HG02642 (cell line): ENCODE results near the gene CAMTA1.

Experiments used
- ATAC-seq: cut with Tn5 transposase; IDR thresholded peaks from one replicate; pipeline ENCODE4 v1.9.1; 2021; ENCODE audit warnings: mild to moderate bottlenecking; ENCODE audit not compliant: unreplicated experiment, poor library complexity

Gene CAMTA1

DNA sequence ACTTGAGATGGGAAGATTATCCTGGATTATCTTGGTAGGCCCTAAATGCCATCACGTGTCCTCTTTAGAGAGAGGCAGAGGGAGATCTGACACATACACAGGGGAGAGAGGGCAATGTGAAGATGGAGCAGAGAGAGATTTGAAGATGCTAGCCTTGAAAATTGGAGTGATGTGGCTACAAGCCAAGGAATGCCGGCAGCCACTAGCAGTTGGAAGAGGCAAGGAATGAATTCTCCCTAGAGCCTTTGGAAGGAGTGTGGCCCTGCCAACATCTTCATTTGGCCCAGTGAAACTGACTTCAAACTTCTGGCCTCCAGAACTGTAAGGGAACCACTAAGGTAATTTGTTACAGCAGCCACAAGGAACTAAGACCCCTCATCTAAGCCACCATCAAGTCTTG, 8.9 kb upstream of the CAMTA1 start:
- no peak for ATAC-seq

DNA sequence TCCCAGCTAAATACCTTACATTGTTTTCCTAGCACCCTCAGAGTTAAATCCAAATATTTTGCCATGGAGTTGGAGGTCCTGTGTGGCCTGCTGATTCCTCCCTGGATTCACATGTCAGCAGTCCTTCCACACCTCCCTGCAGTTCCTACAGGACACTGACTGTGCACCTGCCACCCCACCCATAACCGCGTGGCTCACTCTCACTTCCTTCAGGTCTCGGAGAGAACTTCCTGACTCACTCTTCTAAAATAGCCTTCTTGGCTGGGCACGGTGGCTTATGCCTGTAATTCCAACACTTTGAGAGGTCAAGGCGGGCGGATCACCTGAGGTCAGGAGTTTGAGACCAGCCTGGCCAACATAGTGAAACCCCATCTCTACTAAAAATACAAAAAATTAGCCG, 8.4 kb upstream of the CAMTA1 start:
- ATAC-seq, result no peak

DNA sequence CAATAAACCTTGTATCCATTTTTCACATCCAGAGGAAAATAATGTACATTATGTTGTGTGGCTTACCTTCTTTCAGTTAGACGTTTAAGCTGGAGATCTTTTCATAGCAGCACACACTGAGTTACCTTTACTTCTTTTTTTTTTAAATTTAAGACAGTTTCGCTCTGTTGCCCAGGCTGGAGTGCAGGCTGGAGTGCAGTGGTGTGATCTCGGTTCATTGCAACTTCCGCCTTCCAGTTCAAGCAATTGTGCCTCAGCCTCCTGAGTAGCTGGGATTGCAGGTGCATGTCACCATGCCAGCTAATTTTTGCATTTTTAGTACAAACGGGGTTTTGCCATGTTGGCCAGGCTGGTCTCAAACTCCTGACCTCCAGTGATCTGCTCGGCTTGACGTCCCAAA, 7.4 kb upstream of the CAMTA1 start:
- no peak for ATAC-seq

DNA sequence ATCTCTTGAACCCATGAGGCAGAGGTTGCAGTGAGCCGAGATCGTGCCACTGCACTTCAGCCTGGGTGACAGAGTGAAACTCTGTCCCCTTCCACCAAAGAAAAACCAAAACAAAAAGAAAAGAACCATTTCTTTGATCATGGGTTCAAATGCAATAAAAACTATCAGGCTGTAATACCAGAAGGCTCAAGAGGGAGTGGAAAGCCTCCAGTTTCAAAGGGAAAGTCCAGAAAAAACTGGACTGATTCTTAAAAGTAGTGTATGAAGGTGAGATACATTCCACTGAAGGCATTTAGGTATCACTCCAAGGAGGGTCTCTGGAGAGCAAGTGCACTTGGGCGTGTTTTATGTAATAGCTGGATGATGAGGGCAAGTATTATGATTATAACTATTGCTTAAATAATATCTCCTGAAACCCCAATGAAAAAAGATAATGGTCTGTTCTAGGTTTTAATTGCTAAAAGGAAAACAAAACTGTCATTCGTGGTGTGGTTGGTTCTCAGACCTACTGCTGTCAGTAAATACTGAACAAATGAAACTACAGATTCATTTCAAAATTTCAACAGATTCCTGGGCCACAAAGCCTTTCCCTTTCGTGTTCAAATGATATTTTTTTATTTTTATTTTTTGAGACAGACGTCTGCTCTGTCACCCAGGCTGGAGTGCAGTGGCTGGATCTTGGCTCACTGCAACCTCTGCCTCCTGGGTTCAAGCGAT, 6.0 kb upstream of the CAMTA1 start:
- no peak for ATAC-seq

DNA sequence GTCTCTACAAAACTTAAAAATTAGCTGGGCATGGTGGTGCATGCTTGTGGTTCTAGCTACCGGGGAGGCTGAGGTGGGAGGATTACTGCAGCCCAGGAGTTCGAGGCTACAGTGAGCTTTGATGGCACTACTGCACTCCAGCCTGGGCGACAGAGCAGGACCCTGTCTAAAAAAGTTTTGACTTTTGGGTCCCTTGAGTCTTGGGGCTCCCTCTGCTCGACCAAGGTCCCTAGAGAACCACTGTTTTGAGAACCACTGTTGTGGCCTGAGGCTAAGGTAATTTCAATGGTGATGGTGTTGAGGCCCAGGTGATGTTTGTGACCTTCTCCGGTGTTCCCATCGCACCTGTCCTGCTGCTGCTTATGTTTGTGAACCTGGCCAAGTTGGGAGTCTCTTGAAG, 3.1 kb upstream of the CAMTA1 start:
- ATAC-seq, result no peak

DNA sequence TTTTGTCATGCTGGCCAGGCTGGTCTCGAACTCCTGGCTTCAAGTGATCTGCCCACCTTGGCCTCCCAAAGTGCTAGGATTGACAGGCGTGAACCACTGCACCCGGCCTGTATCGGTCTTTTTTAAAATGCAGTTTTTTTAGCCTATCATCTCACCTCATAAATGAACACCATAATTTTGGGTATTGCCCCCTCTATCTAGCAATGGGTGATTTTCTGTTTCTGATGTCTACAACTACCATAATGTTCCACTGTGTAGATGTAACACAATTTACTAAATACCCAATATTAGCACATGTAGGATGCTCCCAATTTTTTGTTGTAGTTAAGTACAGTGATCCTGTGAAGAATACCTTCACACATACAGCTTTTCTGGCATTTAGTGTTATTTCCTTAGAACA, 2.0 kb upstream of the CAMTA1 start:
- ATAC-seq, result no peak

DNA sequence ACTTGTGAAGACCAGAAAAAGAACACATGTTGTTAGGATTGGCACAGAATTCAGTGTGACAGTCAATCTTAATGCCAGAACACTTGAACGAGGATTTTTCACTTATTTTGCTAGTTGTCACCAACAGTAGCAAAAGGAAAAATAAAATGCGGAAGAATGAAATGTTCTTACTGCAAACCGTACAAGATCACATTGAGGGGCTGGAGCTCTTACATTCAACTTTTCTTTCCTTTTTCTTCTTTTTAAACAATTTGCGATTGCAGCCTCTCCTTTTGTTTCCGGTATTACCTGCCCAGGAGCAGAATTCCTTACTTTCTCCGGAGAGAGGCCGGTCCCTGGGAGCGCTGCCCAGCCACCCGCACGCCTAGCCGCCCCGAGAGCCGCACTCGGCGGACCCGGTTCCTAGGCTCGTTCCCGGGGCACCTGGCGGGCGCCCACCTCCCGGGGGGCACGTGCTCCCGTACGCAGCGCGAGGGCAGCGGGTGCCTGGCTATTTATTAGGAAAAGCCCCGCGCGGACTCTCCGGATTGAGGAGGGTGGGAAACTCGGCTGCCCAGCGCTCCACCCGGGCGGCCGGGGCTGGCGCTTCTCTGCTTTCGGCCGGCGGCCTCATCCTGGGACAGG, 1.2 kb upstream of the CAMTA1 start:
- peak; percentile 3 for ATAC-seq

DNA sequence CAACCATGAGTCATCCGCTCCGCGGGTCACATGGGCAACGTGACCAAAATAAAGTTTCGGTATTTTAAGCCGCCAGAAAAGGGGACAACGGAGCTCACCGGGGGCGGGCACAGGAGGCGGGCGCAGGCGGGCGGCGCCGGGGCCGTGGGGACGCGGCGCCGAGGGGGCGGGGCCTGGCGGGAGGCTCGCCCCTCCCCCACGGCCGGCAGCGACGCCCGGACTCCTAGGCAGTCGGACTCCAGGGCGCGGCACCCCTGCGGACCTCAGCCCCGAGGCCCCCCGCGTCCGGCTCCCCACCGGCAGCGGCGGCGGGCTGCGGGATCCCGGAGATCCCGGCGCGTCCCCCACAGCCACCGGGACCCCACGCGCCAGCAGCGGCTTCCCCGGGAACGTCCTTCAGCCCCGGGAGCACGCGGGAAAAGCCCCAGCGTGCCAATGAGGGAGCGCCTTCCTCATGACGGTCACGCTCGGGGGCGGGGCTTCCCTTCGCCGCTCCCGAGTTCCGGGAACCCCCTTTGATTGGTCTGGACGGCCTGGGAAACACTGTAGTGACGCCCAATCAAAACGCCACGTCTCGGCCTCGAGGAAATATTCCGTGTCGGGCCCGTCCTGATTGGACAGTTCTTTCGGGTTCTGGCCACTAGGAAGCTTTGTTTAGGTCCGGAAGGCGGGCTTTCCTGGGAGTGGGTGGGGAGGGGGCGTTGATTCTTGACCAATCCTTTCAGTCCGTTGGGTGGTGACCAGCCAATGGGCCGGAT, 515 bp upstream of the CAMTA1 start:
- ATAC-seq, result peak; percentile 73

DNA sequence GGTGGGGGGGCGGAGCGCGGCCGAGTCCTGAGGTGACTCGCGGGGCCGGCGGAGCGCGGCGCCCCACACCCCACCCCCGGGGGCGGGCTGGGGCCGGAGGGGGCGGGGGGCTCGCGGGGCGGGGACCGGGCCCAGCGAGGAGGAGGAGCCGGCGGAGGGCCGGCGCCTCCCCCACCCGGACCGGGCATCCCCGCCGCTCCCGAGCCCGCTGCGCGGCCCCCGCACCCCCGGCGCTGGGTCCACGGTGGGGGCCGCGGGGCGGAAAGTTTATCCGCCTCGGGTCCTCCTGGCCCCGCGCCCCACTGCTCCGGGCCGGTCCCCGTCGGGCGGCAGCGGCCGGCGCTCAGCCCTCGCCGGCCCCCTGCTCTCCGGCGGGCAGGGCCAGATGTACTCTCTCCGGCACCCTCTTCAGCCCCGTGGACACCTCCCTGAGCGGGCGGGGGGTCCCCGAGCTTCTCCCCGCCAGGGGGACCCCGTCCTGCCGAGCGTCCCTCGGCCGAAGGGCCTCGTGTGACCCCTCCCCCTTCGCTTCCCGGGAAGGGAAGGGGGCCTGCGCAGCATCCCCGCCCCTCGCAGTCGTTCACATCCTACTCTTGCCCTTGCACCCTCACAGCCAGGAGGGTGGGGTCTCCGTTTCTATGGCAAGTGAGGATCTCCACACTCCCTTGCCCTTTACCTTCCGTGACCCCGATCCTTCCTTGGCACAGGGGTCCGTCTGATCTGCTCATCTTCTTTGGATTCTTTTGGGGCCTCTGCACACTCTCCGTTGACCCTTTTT, 663 bp downstream of the CAMTA1 start:
- ATAC-seq, result peak; percentile 20

DNA sequence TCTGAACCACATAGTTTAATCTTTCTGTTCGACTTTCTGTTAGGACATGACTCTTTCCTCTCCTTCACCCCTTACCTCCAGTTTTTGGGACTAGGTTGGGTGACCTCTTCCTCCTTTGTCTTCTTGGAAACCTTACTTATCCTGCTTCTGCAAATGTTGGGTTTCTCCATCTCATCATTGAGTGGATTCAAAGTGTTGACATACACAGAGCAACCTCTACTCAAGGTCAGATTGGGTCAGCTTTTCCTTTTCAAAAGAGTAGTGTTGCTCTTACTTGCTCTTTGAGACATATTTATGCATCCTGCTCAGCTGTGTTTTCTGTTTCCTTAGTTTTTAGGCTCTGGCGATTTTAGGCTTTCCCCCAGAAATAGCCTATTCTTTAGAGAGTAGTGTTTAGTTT, 3.7 kb downstream of the CAMTA1 start:
- ATAC-seq, result no peak

DNA sequence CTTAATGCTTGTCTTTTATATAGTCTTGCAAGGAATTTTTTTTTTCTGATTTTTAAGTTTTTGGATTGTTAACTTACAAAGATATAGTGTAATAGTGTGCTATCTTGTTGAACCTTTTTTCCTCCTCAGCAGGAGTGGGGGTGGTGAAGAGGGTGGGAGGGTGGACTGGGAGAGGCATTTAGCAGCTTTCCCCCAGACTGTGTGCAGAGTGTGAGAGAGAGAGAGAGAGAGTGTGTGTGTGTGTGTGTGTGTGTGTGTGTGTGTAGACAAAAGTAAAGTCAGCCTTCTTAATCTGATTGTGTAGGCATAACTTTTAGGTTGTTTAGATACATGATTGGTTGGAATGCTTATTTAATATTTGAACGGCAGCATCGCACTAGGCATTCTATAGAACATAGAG, 4.9 kb downstream of the CAMTA1 start:
- ATAC-seq, result no peak

DNA sequence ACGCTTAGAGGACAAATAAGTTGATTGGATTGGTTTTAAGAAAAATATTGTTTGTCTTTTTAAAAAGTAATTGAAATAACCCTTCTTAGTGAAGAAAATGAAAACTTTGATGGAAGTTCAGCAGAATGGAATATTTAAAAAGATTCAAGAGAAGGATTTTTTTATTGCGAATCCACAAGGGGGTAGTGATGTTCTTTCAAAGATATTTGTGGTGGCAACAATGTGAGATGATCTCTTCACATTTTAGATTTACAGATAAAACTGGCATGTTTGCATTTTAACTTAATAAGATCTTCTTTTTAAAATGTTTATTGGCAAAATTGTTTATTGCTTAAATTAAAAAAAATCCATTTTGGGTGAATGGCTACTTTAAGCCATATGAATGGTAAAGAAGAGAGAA, 8.9 kb downstream of the CAMTA1 start:
- no peak for ATAC-seq

DNA sequence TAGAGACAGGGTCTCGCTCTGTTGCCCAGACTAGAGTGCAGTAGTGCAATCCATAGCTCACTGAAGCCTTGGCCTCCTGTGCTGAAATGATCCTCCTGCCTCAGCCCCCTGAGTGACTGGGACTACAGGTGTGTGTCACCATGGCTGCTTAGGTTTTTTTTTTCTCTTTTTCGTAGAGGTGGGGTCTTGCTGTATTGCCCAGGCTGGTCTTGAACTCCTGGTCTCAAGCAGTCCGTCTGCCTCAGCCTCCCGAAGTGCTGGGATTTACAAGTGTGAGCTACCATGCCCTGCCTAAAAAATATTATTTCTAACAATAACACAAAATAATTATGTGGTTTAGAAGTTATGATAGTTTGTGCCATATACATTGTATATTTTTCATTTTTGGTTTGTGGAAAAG, 9.9 kb downstream of the CAMTA1 start:
- ATAC-seq, result no peak

DNA sequence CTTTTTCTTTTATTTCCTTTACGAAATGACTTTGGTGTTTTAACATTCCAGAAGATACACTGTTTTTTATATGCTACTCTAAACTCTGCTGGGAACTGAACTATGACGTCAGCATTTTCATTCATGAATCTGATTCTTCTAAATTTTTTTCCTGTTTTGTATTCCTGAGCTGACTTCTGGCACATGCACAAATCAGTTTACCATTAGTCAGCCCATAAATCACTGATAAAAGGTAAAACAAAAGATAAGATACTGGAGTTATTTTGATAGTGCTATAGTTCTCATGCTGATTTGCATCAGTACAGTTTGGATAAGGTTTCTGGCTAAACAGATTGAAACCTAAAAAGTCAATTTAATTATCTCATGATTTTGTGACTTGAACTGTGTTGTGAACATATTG, 10.4 kb downstream of the CAMTA1 start:
- no peak for ATAC-seq

DNA sequence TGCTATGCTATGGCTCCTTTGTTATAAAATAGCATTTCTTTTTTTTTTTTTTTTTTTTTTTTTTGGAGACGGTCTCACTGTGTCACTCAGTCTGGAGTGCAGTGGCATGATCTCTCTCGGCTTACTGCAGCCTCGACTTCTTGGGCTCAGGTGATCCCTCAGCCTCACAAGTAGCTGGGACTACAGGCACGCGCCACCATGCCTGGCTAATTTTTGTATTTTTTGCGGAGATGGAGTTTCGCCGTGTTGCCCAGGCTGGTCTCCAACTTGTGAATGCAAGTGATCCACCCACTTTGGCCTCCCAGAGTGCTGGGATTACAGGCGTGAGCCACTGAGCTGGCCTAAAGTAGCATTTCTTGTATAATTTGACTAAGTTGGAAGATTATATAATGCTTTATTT, 10.8 kb downstream of the CAMTA1 start:
- ATAC-seq, result no peak

DNA sequence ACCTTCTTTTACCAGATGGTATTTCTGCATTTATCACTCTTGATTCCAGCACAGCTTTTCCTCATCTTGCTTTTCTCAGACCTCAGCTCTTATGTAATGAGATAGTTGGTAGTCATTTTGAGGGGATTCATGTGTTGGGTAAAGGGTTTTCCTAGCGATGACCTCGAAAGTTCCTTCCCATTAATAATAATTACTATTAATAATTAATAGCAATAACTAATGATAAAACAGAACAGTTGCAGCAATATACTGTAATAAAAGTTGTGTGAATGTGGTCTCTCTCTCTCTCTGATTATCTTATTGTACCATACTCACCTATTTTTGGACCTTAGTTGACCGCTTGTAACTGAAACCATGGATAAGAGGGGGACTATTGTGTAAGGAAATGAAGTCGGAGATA, 14.2 kb downstream of the CAMTA1 start:
- ATAC-seq, result no peak

DNA sequence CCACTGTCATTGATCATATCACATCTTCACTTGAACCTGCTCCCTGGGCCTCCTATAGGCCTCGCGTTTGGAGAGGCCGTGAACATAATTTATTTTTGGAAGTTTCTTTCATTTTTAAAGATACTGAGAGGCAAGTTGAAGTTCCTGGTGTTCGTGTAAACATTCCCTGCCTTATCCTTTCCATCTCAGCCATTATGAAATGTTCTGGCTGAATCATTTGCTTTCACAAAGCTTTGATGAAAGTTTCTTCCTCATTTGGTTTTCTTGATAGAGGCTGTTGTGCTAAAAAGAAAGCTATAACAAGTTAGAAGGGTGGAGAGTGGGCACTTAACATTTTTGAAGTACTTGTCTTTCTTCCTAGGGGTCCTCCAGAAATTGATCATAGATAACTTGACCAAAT, 15.5 kb downstream of the CAMTA1 start:
- no peak for ATAC-seq

DNA sequence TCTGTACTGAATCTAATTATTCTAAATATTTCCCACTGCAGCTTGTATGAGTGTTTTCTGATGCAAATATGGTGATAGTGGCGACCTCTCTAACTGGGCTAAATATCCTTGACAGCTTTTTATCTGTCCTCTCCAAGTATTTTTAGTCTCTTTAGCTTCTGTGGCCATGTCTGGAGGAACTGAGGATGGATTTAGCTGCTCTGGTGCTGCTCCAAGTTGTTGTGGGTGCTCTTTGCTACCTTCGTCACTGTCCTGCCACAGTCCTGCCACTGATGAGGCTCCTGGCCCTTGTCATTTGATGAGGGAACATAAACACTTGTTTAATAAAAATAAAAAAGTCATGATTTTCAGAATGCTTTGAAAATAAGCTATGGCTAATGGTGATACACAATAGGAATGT, 15.9 kb downstream of the CAMTA1 start:
- ATAC-seq, result no peak

DNA sequence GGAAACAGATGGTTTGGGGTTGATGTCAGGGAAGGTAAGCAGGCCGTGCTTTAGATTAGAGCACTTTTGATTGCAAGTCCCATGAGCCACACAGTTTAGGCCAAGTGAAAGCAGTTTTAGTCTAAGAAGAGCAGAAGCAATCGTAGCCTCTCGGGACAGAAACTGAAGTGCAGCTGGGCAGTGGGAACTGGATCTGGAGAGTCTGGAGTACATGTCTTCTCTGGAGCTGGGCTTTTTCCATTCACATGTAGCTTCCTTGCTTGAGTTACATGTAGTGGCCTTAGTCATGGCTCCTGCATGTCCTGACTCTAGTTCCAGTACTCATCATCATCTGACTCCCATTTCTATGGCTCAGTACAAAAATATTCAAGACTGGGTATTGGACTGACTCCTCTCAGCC, 16.7 kb downstream of the CAMTA1 start:
- ATAC-seq, result no peak

DNA sequence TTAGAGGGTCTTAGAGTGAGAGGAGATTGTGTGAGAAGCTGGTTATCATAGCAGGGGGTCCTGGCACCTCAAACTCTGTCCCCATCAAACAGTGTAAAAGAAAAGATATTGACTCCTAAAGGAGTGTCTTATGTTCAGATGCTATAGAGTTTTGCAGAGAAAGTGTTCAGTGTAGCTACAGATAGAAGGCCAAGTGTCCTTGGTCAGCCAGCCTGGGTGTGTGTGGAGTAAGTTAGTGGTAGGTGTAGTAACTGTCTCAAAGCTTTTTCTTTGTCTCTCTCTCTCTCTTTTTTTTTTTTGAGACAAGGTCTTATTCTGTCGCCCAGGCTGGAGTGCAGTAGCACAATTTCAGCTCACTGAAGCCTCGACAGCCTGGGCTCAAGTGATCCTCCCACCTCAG, 17.2 kb downstream of the CAMTA1 start:
- ATAC-seq, result no peak

DNA sequence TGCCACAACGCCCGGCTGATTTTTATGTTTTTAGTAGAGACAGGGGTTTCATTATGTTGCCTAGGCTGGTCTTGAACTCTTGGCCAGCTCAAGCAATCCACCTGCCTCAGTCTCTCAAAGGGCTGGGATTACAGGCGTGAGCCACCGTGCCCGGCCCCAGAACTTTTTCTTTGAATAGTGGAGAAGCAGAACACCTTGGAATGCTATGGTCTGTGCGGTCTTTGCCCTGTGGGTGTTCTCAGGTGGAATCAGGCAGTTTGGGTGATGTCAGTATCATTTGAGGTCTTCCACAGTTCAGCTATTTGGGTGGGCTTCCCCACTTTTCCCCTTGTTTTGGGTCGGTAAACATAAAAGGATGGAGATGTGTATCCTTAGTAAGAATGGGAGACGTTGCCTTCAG, 17.6 kb downstream of the CAMTA1 start:
- no peak for ATAC-seq
